ENCODE measurements around the gene PCIF1.

GRCh38 chr20:45944965-45945677, 10.6 kb downstream of the PCIF1 start:
- TF ChIP-seq, protein P1, sequence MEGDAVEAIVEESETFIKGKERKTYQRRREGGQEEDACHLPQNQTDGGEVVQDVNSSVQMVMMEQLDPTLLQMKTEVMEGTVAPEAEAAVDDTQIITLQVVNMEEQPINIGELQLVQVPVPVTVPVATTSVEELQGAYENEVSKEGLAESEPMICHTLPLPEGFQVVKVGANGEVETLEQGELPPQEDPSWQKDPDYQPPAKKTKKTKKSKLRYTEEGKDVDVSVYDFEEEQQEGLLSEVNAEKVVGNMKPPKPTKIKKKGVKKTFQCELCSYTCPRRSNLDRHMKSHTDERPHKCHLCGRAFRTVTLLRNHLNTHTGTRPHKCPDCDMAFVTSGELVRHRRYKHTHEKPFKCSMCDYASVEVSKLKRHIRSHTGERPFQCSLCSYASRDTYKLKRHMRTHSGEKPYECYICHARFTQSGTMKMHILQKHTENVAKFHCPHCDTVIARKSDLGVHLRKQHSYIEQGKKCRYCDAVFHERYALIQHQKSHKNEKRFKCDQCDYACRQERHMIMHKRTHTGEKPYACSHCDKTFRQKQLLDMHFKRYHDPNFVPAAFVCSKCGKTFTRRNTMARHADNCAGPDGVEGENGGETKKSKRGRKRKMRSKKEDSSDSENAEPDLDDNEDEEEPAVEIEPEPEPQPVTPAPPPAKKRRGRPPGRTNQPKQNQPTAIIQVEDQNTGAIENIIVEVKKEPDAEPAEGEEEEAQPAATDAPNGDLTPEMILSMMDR (conservative IDR thresholded peaks at IDR 0.05; ENCODE audit: low read depth, low read length) = peak; percentile 28; the same call in 1 of the 2 replicates
- TF ChIP-seq EZH2phosphoT487 (IDR thresholded peaks at IDR 0.05; ENCODE audit: borderline replicate concordance, low read length) (no peak), EZH2 (IDR thresholded peaks at IDR 0.05; ENCODE audit: low read length, unreplicated experiment) (no peak)

Data from PC-3 (cell line).